Measurements from ENCODE around the gene MYO9A.
A peak's percentile ranks its signal among the peaks of the same experiment; 100 is the strongest.

MYO9A gene

GRCh38 chr15:71971905-71972304, 146.0 kb downstream of the MYO9A start:
- DNase-seq (ENCODE audit: low read depth), result no peak
- H3K4me3 ChIP-seq (replicated peaks; ENCODE audit: low read depth, low read length), result no peak overlapping the region
- TF ChIP-seq CTCF (IDR thresholded peaks at IDR 0.05; ENCODE audit: low read length, missing control alignments), result no peak

GRCh38 chr15:71970435-71970834, 147.5 kb downstream of the MYO9A start:
- no peak overlapping the region for H3K4me3 ChIP-seq (replicated peaks; ENCODE audit: low read depth, low read length)
- DNase-seq (ENCODE audit: low read depth), result no peak
- no peak for TF ChIP-seq CTCF (IDR thresholded peaks at IDR 0.05; ENCODE audit: low read length, missing control alignments)

- H3K4me3 ChIP-seq (replicated peaks; ENCODE audit: low read depth, low read length), result no peak overlapping the region
- TF ChIP-seq CTCF (IDR thresholded peaks at IDR 0.05; ENCODE audit: low read length, missing control alignments), result no peak
- no peak for DNase-seq (ENCODE audit: low read depth)
Measured at GRCh38 chr15:71962537-71962936, 155.4 kb downstream of the MYO9A start.

GRCh38 chr15:71957026-71957425, 160.9 kb downstream of the MYO9A start:
- no peak for DNase-seq (ENCODE audit: low read depth)
- TF ChIP-seq CTCF (IDR thresholded peaks at IDR 0.05; ENCODE audit: low read length, missing control alignments), result no peak
- H3K4me3 ChIP-seq (replicated peaks; ENCODE audit: low read depth, low read length), result no peak overlapping the region

- no peak overlapping the region for H3K4me3 ChIP-seq (replicated peaks; ENCODE audit: low read depth, low read length)
- DNase-seq (ENCODE audit: low read depth), result peak; percentile 10
- TF ChIP-seq CTCF (IDR thresholded peaks at IDR 0.05; ENCODE audit: low read length, missing control alignments), result no peak
Measured at GRCh38 chr15:71951134-71951533, 166.8 kb downstream of the MYO9A start.

GRCh38 chr15:71945012-71945411, 172.9 kb downstream of the MYO9A start:
- H3K4me3 ChIP-seq (replicated peaks; ENCODE audit: low read depth, low read length), result no peak overlapping the region
- TF ChIP-seq CTCF (IDR thresholded peaks at IDR 0.05; ENCODE audit: low read length, missing control alignments), result no peak
- DNase-seq (ENCODE audit: low read depth), result no peak

- no peak for DNase-seq (ENCODE audit: low read depth)
- no peak for TF ChIP-seq CTCF (IDR thresholded peaks at IDR 0.05; ENCODE audit: low read length, missing control alignments)
- H3K4me3 ChIP-seq (replicated peaks; ENCODE audit: low read depth, low read length), result no peak overlapping the region
Measured at GRCh38 chr15:71943806-71944205, 174.1 kb downstream of the MYO9A start.

Measured in fibroblast of pulmonary artery (primary cell).